Breast epithelium (tissue), 3 donors: ENCODE measurements around the gene MRAS.

Source experiments
- CTCF ChIP-seq, 3 donors: fragments of 450-650 bp; IDR thresholded peaks; one replicate each; pipeline ENCODE4 v1.5.1; 2016 to 2017; ENCODE audit warnings: antibody characterized with exemption in 3 of 3, mild to moderate bottlenecking in 3 of 3, moderate library complexity in 3 of 3
- POLR2A ChIP-seq: fragments of 450-650 bp; IDR thresholded peaks from one replicate; pipeline ENCODE4 v1.6.1; 2016; ENCODE audit warnings: antibody characterized with exemption, mild to moderate bottlenecking, moderate library complexity
- POLR2AphosphoS5 ChIP-seq, 3 donors: sonication (generic); formaldehyde crosslinking; IDR thresholded peaks; one replicate each; pipeline ENCODE4 v1.6.1; 2017; ENCODE audit warnings: antibody characterized with exemption in 3 of 3

- no peak for TF ChIP-seq CTCF (IDR thresholded peaks at IDR 0.05)
- TF ChIP-seq POLR2A: no peak
- TF ChIP-seq POLR2AphosphoS5 (IDR thresholded peaks at IDR 0.05): no peak
Measured at GRCh38 chr3:138377804-138378203, 29.4 kb downstream of the MRAS start.
